Suppressor macrophage treated with lipopolysaccharide for 1 hour (primary cell): ENCODE data around the gene PEBP1.

Source experiments
- DNase-seq, 3 donors: peaks; one replicate each; pipeline ENCODE4 v3.0.0-alpha.2; 2020 to 2022

Gene PEBP1

DNA sequence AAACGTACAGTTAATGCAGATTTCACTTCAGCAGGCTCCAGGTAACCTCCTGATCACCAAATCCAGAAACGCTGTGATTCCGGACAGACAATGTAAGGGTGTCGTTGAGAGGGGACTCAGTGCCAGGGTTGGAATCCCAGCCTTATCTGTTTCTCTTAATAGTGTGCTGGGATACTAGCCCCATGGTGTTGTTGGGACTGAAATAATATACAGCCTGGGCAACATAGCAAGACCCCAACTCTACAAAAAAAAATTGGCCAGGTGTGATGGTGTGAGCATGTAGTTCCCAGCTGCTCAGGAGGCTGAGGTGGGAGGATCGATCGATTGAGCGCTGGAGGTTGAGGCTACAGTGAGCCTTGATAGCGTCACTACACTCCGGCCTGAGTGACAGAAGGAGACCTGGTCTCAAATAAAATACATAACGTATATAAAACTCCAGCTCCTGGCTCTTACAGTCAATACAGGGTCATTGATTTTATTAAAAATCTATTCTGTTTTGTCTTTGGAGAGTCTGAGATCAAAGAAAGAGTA, 1.3 kb downstream of the PEBP1 start:
- DNase-seq: no peak

DNA sequence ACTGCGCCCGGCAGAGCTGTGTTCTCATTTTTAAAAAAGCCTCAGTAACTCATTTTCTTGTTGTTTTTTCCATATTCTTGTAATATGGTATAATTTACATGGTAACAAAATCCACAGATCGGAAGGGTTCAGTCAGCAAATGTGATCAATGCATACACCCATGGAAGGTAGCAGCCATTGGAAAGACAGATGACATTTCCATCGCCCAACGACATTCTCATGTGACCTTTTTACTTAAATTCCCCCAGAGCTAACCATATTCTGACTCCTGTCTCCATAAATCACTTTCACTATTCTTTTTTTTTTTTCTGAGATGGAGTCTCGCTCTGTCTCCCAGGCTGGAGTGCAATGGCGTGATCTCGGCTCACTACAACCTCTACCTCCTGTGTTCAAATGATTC, 4.9 kb downstream of the PEBP1 start:
- no peak for DNase-seq

DNA sequence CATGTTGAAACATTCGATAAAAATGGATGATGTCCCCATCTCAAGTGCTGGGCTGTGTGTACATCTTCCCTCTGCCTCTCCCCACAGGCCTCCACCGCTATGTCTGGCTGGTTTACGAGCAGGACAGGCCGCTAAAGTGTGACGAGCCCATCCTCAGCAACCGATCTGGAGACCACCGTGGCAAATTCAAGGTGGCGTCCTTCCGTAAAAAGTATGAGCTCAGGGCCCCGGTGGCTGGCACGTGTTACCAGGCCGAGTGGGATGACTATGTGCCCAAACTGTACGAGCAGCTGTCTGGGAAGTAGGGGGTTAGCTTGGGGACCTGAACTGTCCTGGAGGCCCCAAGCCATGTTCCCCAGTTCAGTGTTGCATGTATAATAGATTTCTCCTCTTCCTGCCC, 8.6 kb downstream of the PEBP1 start:
- DNase-seq: no peak

- no peak for DNase-seq
Observed at GRCh38 chr12:118145113-118145797, 9.3 kb downstream of the PEBP1 start.

GRCh38 chr12:118145798-118146156, 9.9 kb downstream of the PEBP1 start:
- DNase-seq: no peak

- DNase-seq: no peak
Observed at GRCh38 chr12:118148287-118148686, 12.4 kb downstream of the PEBP1 start.

GRCh38 chr12:118150625-118151024, 14.7 kb downstream of the PEBP1 start:
- no peak for DNase-seq

- DNase-seq: no peak
Observed at GRCh38 chr12:118151755-118152154, 15.8 kb downstream of the PEBP1 start.

- DNase-seq: no peak
Observed at GRCh38 chr12:118160536-118160935, 24.6 kb downstream of the PEBP1 start.

DNA sequence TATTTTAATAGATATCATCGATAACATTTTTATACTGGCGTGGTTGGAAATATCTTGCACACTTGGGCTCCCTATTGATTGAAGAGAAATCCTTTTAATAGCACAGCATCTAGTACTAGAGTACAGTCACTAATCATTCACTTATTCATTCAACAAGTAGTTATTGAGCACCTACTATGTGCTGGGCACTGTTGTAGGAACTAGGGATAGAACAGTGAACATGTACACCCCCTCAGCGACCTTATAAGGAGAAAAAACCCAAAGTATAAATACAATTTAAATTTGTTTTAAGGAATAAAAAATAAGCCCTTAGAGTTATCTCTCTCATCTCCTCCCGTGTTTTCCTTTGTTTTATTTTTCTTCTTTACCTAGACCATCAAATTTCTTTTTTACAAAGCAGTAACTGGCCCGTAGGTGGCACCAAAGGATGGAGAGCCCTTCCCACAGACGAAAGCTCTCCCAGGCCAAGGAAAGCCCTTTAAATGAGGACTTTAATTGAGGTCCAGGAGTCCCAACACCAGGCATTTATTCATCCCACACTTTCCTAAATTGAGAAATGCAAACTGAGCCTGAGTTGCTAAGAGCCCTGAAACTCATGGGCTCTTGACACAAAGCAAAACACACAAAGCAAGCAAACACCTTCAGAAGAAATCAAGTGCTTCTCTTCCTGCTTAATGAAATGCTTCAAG, 29.0 kb downstream of the PEBP1 start:
- DNase-seq: no peak

- no peak for DNase-seq
Observed at GRCh38 chr12:118166946-118167345, 31.0 kb downstream of the PEBP1 start.

- DNase-seq: peak; percentile 89 to 93 (median 92)
Observed at GRCh38 chr12:118175823-118176447, 40.0 kb downstream of the PEBP1 start.

- DNase-seq: no peak
Observed at GRCh38 chr12:118183155-118183554, 47.2 kb downstream of the PEBP1 start.

DNA sequence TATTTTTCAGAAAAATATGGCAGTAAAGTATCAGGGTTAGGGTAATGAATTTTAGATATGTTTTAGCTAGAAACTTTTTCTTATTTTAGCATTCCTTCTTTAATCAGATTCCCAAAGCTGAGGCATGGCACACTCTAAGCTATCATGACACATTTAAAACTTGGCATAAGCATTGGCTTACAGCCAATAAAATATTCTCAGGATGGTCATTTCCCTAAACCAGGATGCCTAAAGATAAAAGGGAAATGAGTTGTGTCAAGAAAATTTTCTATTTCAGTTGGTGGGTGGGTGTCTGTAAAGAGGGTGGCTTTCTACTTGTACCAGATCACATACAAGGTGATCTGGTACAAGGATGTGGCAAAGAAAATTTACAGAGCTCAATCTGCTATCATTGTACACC, 47.8 kb downstream of the PEBP1 start:
- DNase-seq: peak in 2 of 3 donors; percentile 38 to 64

GRCh38 chr12:118185602-118186397, 49.9 kb downstream of the PEBP1 start:
- no peak for DNase-seq

DNA sequence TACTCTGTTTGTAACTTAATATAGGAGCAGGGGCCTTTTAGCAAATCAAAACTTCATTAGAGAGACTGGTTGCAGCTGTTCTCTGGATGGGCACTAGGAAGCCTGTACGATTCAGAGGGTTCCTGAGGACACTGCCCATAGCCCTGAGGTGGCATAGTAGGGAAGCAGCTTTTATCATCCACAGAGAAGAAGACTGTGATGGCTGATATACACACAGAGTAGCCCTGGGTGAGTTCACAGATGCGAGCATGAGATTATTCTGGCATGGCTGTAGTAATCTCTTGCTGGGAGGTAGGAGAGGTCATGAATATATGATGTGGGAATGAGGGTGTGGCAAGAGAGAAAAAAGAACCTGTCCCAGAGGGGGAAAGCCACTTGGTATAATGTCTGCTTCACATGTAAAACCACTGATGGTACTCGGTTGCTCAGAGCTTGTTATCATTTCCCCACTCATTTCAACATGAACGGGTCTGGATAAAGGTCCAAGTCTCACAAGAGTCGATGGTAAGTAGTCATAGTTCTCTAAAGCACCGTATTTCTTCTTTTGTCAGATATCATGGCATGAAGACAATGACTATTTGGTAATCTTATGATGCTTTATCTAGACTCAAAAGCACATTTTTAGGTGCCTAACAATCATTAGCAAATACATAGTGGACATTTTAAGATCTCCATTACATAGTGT, 52.0 kb downstream of the PEBP1 start:
- DNase-seq: no peak

- no peak for DNase-seq
Observed at GRCh38 chr12:118188690-118189371, 52.9 kb downstream of the PEBP1 start.

DNA sequence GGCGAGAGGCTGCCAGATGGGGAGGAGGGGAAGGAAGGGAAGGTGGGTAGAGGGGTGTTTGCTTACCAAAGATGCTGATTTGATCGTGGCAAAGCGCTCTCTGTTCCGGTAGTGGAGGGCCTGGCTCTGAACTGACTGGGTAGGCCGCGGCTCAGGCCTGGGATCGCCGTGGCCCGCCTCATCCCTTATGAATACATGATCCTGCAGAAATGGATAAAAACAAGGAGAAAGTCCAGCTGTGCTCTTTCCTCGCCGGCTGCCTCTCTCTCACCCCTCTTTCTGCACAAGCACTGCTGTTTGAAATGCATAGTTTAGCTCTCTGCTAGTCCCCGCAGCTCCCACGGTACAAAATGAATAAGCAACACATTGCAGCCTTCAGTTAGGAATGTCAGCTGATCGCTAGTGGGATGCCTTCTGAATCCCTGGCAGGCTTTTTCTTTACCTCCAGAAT, 53.8 kb downstream of the PEBP1 start:
- DNase-seq: no peak

DNA sequence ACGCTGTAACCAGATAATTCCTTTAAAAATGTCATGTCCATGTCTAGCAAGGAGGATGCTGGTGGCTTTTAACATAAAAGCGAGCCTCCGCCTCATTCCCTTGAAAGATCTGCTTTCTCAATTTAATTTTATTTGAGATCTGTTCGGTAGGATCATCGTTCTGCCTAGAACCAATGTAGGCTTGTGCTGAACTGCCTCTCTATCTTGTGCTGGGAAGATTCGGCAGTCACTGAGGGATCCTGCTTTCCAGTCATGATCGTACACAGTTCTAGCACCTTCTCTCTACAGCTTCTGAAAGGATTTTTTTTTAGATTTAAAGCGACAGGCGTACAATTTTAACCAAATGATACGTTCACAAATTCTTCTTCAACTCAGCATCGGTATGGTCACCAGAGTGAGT, 54.3 kb downstream of the PEBP1 start:
- no peak for DNase-seq

GRCh38 chr12:118193477-118193876, 57.6 kb downstream of the PEBP1 start:
- DNase-seq: no peak

DNA sequence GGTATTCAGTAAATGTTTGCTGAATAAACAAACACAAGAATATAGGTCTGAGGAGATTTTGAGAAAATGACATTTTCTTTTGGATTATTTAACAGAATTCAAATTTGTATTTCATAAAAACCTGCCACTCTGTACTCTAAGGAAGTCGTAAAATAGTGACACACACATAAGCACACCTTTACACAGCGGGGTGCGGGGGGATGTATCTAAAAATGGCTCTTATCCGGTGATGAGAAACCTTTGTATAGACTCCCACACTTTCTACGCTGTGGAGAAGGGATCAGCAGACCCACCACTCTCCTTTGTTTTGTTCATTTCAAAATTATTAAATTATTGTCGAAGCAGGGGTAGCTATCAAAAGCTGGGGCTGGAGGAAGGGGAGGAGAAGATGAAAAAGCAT, 58.0 kb downstream of the PEBP1 start:
- no peak for DNase-seq
